Ascending aorta (tissue), 2 donors: ENCODE data around the gene CARD11. TPM values are rescaled to one million over a fixed set of nuclear protein-coding genes. Genes with fewer than 3 reads are reported as not detected.

Experiments
- DNase-seq, 2 donors: peaks; one replicate each; pipeline ENCODE4 v3.0.0-alpha.2; 2019; ENCODE audit warnings: low spot score in 2 of 2
- H3K27ac ChIP-seq, 2 donors: fragments of 200-600 bp; sonication (generic); one replicate each; pipeline ENCODE4 v1.5.1; 2016 to 2017; ENCODE audit warnings: mild to moderate bottlenecking in 1 of 2
- H3K27me3 ChIP-seq: fragments of 200-600 bp; sonication (generic); one replicate; pipeline ENCODE4 v1.5.1; 2017
- H3K36me3 ChIP-seq, 2 donors: fragments of 200-600 bp; sonication (generic); one replicate each; pipeline ENCODE4 v1.5.1; 2016
- H3K4me1 ChIP-seq, 2 donors: fragments of 200-600 bp; sonication (generic); one replicate each; pipeline ENCODE4 v1.5.1; 2016 to 2017; ENCODE audit warnings: mild to moderate bottlenecking in 1 of 2
- H3K4me3 ChIP-seq, 2 donors: fragments of 200-600 bp; sonication (generic); one replicate each; pipeline ENCODE4 v1.5.1; 2016 to 2017; ENCODE audit warnings: mild to moderate bottlenecking in 1 of 2
- H3K9me3 ChIP-seq, 2 donors: fragments of 200-600 bp; sonication (generic); one replicate each; pipeline ENCODE4 v1.5.1; 2016
- intact Hi-C: fragments of 100-400 bp; cut with DNase I; formaldehyde crosslinking; loops from one replicate; pipeline ENCODE4 v1.15.1; 2023
- total RNA-seq: library from RNA; depleted of rRNA; stranded (reverse); fragments of >200 nt; gene quantifications from one replicate; pipeline ENCODE4 v1.1.0, GENCODE V29; 2016
- TF ChIP-seq, protein P1 (sequence below), 3 experiments: fragments of 200-600 bp in 2 of 3; fragments of 450-650 bp in 1 of 3; sonication (generic) in 2 of 3; IDR thresholded peaks; one replicate each; pipeline ENCODE4 v1.5.1; 2016 to 2019; ENCODE audit warnings: antibody characterized with exemption in 3 of 3, mild to moderate bottlenecking in 1 of 3, moderate library complexity in 1 of 3

Gene CARD11
- total RNA-seq, 1 donor from 2014 or later = 0.64 TPM

DNA sequence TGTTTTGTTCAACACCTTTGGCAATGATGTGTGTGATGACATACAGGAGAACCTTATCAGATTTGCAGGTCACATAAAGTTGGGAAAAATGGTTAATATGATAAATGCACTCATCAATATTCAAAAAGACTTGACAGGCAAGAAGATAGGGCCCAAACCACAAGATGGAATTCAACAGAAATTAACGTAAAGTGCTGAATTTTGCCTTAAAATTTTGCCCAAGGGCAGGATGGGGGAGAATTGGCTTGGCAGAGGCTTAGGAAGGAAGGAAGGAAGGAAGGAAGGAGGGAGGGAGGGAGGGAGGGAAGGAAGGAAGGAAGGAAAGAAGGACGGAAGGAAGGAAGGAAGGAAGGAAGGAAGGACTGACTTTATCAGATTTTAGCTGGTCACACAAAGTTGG, 35.3 kb downstream of the CARD11 start:
- intact Hi-C loops = no loop called here
- H3K27ac ChIP-seq = no peak overlapping the region
- H3K9me3 ChIP-seq = no peaks in the 10 kb centered on the region
- DNase-seq = no peak
- no peaks in the 10 kb centered on the region for H3K4me1 ChIP-seq
- no peak overlapping the region for H3K4me3 ChIP-seq
- no peaks in the 10 kb centered on the region for H3K36me3 ChIP-seq
- no peaks in the 10 kb centered on the region for H3K27me3 ChIP-seq
- TF ChIP-seq, protein P1, sequence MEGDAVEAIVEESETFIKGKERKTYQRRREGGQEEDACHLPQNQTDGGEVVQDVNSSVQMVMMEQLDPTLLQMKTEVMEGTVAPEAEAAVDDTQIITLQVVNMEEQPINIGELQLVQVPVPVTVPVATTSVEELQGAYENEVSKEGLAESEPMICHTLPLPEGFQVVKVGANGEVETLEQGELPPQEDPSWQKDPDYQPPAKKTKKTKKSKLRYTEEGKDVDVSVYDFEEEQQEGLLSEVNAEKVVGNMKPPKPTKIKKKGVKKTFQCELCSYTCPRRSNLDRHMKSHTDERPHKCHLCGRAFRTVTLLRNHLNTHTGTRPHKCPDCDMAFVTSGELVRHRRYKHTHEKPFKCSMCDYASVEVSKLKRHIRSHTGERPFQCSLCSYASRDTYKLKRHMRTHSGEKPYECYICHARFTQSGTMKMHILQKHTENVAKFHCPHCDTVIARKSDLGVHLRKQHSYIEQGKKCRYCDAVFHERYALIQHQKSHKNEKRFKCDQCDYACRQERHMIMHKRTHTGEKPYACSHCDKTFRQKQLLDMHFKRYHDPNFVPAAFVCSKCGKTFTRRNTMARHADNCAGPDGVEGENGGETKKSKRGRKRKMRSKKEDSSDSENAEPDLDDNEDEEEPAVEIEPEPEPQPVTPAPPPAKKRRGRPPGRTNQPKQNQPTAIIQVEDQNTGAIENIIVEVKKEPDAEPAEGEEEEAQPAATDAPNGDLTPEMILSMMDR (IDR thresholded peaks at IDR 0.05) = no peak

DNA sequence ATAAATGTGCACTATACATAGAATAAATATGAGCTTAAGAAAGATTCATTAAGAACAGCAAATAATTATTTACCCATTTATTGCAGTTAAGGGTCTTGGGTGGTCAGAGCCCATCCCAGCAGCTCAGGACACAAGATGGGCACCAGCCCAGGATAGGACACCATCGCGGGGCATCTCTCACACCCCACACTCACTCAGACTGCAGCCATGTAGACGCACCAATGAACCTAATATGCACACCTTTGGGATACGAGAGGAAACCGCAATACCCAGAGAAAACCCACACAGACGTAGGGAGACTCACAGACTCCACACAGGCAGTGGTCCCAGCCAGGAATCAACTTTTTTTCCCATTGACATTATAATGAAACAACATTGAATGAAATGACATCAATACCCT, 36.0 kb downstream of the CARD11 start:
- no peaks in the 10 kb centered on the region for H3K36me3 ChIP-seq
- H3K4me1 ChIP-seq = no peaks in the 10 kb centered on the region
- H3K27me3 ChIP-seq = no peaks in the 10 kb centered on the region
- no peak overlapping the region for H3K27ac ChIP-seq
- H3K4me3 ChIP-seq = no peak overlapping the region
- TF ChIP-seq, protein P1 (IDR thresholded peaks at IDR 0.05) = no peak
- no peak for DNase-seq
- intact Hi-C loops = no loop called here
- H3K9me3 ChIP-seq = no peaks in the 10 kb centered on the region

- TF ChIP-seq, protein P1 (IDR thresholded peaks at IDR 0.05) = no peak
- Histone ChIP-seq H3K27me3 (no peaks in the 10 kb centered on the region), H3K27ac (no peak overlapping the region), H3K36me3 (no peaks in the 10 kb centered on the region), H3K9me3 (no peaks in the 10 kb centered on the region), H3K4me3 (no peak overlapping the region), H3K4me1 (no peaks in the 10 kb centered on the region)
- intact Hi-C loops = no loop called here
- DNase-seq = no peak
Observed at GRCh38 chr7:3005257-3005656, 38.4 kb downstream of the CARD11 start.

DNA sequence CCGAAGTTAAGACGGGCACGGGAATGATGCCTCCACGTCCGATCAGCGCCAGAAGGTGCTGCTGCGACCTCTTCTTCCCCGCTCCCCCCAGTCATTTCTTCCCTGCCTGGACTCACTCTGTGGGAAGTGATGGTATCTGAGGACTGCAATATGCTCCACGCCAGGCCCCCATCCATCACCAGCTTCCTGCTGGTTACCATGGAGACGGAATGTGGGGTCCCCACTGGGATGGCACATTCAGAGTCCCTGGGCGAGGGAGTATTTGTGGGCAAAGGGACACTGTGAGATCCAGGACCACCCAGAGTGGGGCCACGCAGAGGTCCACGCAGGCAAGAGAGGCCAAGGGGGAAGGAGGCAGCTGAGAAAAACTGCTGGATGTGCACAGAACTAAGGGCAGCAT, 39.7 kb downstream of the CARD11 start:
- no peaks in the 10 kb centered on the region for H3K27me3 ChIP-seq
- H3K9me3 ChIP-seq = no peaks in the 10 kb centered on the region
- no peak for DNase-seq
- TF ChIP-seq, protein P1 (IDR thresholded peaks at IDR 0.05) = no peak
- H3K4me3 ChIP-seq = no peak overlapping the region
- no peaks in the 10 kb centered on the region for H3K36me3 ChIP-seq
- no peak overlapping the region for H3K27ac ChIP-seq
- intact Hi-C loops = no loop called here
- no peaks in the 10 kb centered on the region for H3K4me1 ChIP-seq

- DNase-seq = no peak
- H3K36me3 ChIP-seq = no peaks in the 10 kb centered on the region
- no peaks in the 10 kb centered on the region for H3K4me1 ChIP-seq
- no peaks in the 10 kb centered on the region for H3K27me3 ChIP-seq
- H3K9me3 ChIP-seq = no peaks in the 10 kb centered on the region
- intact Hi-C loops = no loop called here
- no peak overlapping the region for H3K27ac ChIP-seq
- TF ChIP-seq, protein P1 (IDR thresholded peaks at IDR 0.05) = no peak
- no peak overlapping the region for H3K4me3 ChIP-seq
Observed at GRCh38 chr7:3002631-3003030, 41.0 kb downstream of the CARD11 start.

- Histone ChIP-seq H3K4me3 (no peak overlapping the region), H3K4me1 (no peaks in the 10 kb centered on the region), H3K9me3 (no peaks in the 10 kb centered on the region), H3K27ac (no peak overlapping the region), H3K27me3 (no peaks in the 10 kb centered on the region), H3K36me3 (no peaks in the 10 kb centered on the region)
- intact Hi-C loops = no loop called here
- no peak for DNase-seq
- TF ChIP-seq, protein P1 (IDR thresholded peaks at IDR 0.05) = no peak
Observed at GRCh38 chr7:3000566-3000965, 43.1 kb downstream of the CARD11 start.
